Stimulated activated CD4-positive, alpha-beta T cell treated with anti-CD3 and anti-CD28 coated beads, Interleukin-4, amount 100 ng/mL, for 1 hour (primary cell): ENCODE measurements around the gene C14orf180.

Source experiments
- DNase-seq: peaks from one replicate; pipeline ENCODE4 v3.0.0-alpha.2; 2020

Gene C14orf180

DNA sequence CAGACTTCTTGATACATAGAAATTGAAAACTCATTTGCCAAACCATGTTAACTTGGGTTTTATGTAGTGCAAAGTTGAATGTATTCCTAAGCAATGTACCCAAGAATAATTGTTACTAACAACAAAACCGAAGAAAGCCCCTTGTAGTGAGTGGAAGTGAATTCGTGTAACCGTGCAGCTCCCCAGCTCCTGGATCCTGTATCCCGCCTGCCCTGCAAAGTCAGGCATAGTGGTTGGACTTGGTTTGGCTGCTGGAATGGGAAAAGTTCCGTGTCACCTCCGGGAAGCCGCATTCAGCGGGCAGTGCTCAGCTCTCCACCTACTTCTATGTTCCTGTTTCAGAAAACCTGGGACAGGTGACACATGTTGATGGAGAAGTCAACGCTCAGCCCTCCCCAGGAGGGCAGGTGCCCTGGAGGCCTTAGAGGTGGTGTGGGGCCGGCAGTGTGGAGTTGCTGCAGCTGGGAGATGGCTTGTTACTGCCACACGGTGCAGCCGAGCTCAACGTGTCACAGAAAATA lies 29.2 kb upstream of the C14orf180 start:
- DNase-seq, result no peak

DNA sequence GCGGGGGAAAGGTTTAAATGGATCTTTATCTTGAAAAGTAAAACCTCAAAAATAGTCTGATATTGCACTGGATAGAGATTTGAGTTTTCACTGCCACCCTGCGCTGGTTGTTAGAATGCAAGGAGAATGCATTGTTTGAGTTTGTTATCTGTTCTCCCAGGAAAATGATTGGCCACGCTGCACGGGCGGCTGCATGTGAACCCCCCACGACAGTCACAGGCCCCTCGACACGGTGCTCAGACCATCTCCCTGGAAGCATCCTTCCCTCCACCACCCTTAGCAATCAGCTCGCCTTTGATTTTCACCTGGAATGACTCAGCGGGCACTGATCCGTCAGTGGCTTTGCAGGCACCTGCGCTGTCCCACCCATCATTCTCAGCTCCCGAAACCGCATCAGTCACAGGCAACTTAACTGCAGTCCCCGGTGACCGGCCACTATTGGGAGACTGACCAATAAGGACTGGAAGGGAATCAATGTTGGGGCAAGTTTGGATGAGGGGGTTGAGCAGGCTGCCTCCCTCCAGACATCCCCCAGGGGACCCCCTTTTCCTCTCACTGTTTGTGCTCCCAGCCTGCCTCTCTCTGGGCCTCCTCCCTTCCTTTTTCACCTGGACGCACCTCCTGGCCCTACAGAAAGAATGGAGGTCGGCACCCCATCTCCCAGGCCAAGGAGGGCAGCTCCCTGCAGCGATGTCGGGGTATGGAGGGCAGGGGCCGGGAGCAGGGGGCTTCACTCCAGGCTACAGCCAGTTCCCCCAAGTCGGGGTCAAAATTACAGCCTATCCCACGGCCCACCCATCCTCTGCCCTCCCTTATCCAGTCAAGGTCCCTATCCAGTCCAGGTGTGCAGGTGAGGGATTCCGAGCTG lies 28.5 kb upstream of the C14orf180 start:
- no peak for DNase-seq

DNA sequence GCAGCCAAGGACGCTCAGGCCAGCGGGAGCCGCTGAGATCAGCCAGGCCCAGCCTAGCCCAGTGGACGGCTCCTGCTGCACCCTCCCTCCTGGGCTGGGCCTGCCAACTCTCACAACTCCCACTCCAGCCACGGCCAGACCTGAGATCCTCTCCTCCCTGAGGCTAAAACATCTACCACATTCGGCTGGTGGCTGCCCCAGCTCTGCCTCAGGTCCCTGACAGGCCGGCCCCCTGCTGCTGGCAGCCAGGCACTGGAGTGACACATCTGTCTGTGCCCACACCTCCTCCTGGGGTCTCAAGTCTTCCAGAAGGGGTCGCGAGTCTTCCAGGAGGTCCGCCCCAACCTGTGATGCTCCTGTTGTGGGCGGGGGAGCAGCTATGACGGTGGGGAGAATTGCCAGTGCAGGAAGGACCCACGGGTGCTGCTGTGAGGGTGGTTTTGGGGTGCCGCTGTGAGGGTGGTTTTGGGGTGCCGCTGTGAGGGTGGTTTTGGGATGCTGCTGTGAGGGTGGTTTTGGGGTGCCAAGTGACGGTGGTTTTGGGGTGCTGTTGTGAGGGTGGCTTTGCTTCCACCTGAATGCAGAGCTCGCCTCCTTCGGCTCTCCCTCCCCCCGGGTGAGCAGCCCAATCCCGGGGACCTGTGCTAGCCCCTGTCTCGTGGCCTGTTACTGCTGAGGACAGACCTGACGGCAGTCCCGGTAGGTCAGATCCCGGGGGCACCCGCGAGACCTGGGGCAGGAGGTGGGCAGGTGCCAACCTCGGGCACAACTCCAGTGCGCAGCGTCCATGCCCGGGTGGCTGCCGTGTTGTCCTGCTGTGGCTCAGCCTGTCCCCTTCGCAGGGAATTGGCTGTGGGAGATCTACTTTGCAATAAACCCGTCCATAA lies 27.5 kb upstream of the C14orf180 start:
- no peak for DNase-seq

DNA sequence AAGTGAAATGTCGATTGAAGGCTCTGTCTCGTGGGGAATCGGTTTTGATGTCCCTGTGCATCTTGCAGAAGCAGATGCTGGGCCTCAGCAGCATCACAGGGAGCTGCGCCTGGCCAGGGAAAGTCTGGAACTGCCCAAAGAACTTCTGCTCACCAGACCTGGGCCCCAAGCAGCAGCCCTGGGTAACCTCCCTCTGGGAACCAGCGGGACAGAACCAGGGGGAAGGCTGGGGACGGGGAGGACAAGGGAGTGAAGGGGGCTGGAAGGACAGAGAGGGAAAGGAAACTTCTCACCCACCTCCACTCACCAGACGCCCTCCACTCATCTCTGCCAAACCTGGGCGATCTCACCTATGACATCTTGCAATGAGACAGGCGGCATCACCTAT lies 26.8 kb upstream of the C14orf180 start:
- DNase-seq, result no peak

DNA sequence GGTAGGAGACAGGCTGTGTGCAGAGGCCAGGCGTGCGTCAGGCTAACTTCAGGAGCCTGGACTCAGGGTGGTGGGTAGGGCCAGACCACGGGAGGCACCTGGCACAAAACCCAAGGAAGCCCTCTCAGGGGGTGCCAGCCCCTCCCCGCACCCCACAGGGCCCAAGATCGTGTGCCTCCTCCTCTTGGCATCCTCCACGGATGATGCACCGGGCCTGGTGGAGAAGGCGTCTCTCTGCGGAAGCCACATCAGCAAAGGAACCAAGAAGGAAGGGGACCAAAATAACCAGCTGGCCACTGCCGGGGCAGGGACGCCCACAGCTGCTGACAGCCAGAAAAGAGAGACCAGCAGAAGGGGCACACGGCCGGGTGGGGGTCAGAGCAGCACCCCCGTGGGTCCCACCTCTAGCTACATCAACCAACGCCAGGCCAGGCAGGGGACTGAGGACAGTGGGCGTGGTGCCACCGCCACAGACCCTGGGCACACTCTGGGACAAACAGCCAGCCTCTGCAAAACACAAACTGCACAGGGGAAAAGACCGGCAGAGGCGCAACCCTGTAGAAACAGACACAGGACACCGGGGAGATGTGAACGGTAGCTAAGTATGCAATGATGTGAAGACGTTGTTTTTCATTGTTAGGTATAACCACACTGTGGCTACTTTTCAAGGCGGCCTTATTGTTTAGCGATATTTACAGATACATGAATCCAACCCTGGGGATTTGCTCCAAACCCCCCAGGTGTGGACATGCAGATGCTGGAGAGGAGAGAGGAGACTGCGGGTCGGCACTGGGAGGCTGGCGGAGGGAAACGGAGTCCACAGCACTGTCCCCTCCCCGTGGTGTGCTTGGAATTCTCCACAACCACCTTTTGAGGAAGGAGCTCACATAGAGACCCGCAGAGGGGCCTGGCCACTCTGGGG lies 26.1 kb upstream of the C14orf180 start:
- peak; percentile 0 for DNase-seq

DNA sequence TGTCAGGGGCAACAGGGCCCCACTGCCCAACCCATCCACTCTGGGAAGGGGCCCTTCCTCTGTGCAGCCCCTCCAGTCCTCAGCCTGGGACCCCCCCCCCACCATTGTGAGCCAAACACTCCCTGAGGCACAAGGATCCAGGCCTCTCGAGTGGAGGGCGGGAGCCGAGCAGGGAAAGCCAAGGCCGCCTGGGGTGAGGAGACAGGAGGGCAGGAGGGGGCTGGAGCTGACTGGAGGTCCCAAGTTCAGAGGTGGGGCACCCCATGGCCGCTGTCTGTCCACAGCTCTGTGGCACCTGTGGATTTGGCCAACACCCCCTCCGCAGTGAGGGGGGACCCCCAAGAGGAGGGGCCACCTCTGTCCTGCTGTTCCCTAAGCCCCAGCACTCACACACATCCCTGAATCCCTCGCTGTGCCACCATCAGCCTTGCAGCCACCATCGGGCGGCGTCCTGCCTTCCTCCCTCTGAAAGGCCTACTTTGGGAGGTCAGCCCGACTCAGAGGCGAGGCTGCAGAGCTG lies 25.4 kb upstream of the C14orf180 start:
- DNase-seq, result peak; percentile 0

DNA sequence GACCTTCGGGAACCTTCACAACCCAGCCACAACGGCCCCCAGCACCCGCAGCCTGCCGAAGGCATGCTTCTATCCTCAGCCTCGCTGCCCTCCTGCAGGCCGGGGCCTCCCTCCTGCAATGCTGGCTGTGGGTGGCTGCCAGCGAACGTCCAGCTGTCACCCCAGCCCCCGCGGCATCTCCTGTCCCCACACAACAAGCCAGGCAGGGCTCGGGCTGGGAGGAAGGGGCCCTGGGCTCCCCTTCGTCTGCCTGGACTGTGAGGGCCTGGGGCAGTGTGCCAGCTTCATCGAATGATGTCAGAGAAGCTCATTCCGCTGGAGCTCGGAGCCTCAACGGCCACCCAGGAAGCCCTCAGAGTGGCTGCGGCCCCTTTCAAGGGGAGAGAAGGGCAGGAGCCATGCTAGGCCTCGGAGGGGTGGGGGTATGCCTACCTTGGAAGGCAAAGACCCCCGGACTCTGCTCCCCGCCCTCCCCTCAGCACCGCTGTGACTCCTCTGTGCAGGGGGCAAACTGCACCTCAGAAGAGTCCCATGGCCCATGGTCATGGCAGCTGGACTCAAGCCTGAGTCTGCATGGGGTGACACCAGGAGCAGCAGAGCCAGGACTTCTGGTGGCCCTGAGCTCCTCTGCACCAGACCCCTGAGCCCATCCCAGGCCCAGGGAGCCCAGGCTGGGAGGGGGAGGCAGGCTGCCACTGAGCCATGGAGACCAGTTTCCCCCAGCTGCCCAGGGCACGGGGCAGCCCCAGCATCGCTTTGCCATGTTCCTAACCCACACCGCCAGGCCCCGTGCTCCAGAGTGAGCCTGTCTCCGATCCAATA lies 24.7 kb upstream of the C14orf180 start:
- DNase-seq, result no peak

DNA sequence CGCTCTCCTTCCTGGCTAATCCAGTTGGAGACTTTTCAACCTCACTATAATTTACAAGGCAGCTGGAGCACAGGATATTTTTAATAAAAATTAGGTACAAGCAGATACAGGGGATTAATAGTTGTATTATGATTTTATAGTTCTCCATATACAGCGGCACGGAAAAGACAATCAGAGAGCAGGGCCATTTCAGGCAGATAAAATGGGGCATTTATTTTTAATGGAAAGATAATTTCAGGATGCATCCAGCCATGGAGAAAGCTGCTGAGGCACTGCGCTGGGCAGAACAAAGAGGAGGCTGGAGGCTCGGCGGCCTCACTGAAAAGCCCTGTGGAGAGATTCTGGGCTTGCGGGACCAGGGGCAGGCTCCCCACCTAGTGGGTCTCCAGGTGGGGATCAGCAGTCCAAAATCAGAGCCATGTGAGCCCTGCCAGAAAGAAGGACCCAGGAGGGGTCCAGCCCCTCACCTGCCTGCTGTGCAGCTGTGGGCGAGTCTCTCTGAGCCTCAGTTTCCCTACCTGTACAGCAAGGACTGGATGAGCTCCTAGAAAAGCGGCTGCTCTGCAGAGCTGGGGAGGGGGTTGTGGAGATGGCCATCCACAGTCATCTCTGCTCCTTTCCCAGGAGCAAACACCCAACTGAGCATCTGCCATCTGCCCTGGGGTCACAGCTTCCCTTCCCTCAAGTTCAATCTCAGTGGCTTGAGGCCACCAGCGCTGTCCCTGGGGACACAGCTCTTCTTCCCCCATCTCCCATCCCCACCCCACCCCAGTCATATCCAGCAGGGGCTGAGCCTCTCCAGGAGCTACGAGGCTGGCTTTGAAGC lies 23.9 kb upstream of the C14orf180 start:
- DNase-seq, result no peak

DNA sequence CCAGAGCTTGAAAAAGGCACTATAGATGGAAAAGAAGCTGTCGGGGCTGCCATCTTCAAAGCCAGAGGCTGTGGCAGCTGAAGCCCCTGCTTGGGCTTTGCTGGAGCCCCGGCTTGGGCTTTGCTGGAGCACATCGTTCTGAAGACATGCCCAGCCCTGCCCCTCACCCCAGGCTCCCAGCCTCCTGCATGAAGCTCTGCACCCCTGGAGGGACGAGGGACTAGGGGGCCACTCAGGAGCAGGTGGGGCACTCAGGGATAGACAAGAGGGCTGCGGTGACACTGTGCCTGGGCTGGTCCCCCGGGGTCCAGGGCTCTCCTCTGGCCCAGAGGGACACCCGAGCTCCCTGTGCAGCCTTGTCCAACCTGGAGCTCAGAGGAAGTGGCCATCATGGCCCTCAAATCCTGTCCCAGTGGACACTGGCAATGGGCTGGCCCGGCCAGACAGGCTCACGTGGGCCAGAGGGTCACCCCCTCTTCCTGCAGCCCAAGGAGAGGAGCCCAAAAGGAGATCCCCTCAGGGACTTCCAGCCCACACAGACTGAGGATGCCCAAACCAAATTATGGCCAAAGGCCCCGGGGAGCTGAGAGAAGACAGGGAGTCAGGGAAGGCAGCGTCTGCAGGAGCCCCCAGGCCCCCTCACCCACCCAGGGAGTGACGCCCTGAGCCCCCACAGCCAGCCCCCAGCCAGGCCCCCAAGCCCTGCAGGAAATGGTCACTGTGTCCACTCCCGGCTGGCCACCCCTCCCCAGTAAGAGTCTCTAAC lies 23.1 kb upstream of the C14orf180 start:
- no peak for DNase-seq

DNA sequence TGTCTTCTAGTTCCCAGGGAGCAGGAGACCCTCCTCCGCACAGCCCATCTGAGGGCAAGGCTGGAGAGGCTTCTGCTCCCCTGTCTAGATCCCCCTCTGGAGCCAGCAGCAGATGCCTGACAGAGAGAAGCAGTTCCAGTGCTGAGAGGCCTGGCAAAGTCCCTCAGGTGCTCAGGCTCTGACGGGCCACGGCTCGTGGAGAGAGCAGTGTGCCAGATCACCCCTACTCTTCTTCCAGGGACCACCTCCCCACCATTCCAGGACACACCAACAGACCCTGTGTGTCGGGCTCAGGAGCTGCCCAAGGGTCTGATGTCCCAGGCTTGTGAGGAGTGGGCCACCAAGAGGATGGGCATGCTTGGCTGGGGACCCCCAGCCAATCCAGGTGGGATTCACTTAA lies 22.5 kb upstream of the C14orf180 start:
- DNase-seq, result no peak

DNA sequence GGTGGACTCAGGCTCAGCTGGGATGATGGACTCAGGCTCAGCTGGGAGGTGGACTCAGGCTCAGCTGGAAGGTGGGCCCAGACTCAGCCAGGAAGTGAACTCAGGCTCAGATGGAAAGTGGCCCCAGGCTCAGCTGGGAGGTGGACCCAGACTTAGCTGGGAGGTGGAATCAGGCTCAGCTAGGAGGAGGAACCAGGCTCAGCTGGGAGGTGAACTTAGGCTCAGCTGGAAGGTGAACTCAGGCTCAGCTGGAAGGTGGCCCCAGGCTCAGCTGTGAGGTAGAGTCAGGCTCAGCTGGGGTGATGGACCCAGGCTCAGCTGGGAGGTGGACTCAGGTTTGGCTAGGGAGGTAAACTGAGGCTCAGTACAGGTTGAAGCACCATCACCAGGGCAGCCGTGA lies 21.8 kb upstream of the C14orf180 start:
- no peak for DNase-seq

DNA sequence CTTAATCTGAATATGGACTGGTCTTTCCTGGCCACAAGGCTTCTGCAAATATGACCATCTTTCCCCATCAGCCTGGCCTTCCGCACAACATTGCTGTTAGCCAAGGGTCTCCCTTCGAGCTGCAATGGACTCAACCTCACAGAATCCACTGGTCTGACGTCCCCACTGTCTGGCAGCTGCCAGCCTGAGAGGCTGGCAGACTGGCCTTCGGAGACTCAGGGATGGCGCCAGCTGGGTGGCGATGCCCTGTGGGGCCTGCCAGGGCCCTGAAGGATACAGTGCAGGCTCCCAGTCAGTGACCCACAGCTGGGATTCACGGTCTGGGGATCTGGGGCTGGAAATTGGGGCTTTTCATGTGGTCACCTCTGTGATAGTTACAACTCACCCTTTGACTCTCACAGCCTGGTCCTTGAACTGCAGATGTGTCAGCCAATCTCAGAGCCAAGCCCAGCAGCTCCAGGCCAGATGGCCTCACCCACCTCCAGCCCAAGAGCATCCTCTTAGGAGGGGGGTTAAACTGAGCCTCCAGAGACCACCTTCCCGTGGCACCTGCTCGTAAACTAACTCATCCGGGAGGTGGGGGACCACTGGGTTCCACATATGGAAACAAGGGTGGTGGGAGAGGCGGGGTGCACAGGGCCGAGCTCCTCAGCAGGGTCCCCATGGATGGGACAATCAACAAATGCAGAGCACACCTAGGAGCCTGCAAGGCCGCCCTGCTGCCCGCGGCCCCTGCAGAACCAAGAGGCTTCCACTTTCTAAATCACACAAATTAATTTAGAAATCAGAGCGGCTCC lies 21.1 kb upstream of the C14orf180 start:
- DNase-seq, result no peak

DNA sequence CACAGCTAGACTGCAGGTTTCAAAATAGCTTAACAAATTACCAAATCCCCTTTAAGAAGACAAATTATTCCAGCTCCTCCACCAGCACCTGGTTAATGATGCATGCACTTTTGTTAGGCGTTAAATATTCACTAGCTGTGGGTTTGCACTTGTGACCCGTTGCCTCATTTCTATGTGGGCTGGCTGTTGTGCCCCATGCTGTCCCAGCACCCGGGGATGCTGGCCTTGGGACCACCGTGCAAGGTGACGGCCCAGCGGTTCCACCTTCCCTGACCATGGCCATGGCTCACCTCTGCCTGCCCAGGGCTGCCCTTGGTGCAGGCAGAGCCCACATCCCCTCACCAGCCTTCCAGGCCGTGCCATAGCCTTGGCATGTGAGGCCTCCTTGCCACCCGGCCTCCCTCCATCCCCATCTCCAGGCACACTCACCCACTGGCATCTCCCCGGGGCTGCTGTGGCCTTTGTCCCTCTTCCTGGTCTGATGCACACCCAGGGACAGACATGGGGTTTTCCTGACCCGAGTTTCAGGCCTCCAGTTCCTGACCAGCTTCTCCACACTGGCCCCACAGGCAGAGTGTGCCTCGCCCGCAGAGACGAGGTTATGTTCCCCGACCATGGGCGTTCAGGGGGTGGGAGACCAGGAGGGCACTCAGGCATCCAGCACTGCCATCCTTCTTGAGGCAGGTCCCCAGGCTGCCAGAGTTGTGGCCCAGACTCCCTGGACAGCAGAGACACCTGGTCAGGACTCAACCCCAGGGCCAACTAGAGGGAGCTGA lies 20.3 kb upstream of the C14orf180 start:
- DNase-seq, result no peak

DNA sequence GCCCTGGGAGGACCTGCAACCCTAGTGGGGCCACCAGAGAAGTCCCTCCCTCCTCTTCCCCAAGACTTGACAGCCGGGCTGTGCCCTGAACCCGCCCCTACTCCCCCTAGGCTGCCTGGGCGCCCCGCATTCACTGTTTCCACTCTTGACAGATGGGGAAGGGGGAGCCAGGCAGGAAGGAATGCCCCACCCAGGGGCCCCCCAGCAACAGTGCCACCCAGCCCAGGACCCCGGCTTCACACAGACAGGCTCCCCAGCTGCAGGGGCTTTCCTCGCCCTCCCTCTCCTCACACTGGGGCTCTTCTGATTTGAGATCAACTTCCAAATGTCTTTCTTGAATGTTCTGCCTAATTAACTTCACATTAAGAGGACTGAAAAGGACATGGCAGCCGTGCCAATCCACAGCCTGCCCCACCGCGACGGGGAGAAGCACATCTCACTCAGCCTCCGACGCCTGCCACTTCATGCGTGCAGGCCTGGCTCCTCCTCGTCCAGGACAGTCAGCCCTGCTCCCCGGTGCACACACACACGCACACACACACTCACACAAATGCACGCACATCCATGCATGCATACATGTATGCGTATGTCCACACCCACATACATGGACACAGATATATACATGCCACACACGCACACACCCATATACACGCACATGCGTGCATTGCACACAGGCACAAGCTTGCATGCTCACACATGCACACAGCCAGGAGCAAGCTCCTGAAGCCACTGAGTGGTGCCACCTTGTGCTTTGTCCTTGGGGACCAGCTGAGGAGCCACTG lies 19.6 kb upstream of the C14orf180 start:
- no peak for DNase-seq

DNA sequence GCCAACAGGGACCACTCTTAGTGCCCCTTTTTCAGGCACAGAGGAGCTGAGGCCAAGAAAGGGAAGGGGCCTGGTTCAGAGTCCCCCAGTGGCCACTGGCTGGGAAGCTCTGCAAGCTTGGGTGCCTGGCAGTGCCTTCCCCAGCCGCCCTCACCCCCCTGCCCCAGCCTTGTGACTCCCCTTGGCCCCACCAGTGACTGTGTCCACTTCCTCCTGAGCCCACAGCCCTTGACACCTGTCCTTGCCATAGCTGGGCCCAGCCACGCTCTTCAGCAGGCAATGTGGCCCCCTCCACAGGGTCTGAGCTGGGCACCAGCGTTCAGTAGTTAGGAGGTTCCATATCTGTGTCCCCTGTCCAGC lies 19.0 kb upstream of the C14orf180 start:
- no peak for DNase-seq

DNA sequence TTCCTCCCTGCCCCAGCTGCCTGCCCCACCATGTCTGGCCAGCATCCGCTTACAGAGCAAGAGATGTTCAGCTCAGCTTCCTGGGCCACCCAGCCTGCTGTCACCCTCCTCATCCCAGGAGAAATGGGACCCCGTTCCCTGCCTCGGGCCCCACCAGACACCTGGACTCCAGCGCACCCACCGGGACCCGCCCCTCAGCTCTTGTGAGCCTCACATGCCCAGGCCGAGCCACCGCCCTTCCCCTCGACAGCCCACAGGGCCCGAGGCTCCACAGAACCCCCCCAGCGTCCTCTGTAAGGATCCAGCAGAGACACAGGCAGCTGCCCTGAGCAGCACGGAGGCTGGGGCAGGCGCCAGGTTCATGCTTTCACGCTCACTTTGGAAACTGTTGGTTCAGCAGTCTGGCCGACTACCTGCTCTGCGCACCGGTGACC lies 18.4 kb upstream of the C14orf180 start:
- DNase-seq, result no peak
